Body of pancreas (tissue), 4 donors: ENCODE data around the gene HIC2. TPM values are rescaled to one million over a fixed set of nuclear protein-coding genes. Genes with fewer than 3 reads are reported as not detected.

Experiments used
- ATAC-seq: fragments of 150-250 bp; one replicate; pipeline ENCODE4 v1.9.1; 2016
- DNase-seq, 4 donors: peaks; one replicate each; pipeline ENCODE4 v3.0.0-alpha.2; 2019
- H3K27ac ChIP-seq, 4 donors: fragments of 200-600 bp; sonication (generic); 1 replicate in 3 of 4; 2 replicates in 1 of 4; pipeline versions ENCODE4 v1.5.1 to v1.6.1; 2016 to 2019; ENCODE audit warnings: mild to moderate bottlenecking in 1 of 4, mixed read lengths in 1 of 4, moderate library complexity in 1 of 4
- H3K27me3 ChIP-seq, 2 donors: fragments of 200-600 bp; sonication (generic); one replicate each; pipeline ENCODE4 v1.6.0; 2016; ENCODE audit warnings: mild to moderate bottlenecking in 1 of 2
- H3K36me3 ChIP-seq, 2 donors: fragments of 200-600 bp; sonication (generic); replicated peaks in 1 of 2; 2 replicates each; pipeline ENCODE4 v1.5.1; 2016; ENCODE audit warnings: low read depth in 2 of 2; ENCODE audit not compliant: insufficient read depth in 1 of 2
- H3K4me1 ChIP-seq: fragments of 200-600 bp; sonication (generic); one replicate; pipeline ENCODE4 v1.6.0; 2016
- H3K4me3 ChIP-seq, 2 donors: fragments of 200-600 bp; sonication (generic); 1 replicate in 1 of 2; 2 replicates in 1 of 2; pipeline ENCODE4 v1.5.1; 2016 to 2019
- H3K9me3 ChIP-seq, 3 donors: fragments of 200-600 bp; sonication (generic); 1 replicate in 2 of 3; 2 replicates in 1 of 3; pipeline ENCODE4 v1.5.1; 2016
- POLR2A ChIP-seq, 3 donors: fragments of 450-650 bp; IDR thresholded peaks; one replicate each; pipeline ENCODE4 v1.6.1; 2016; ENCODE audit warnings: antibody characterized with exemption in 3 of 3, mild to moderate bottlenecking in 2 of 3
- WGBS, 2 donors: methylation state at CpG; one replicate each; pipeline ENCODE4 v1.1.5; 2017; 5-methylcytosine and 5-hydroxymethylcytosine counted together
- intact Hi-C: fragments of 100-400 bp; cut with DNase I; formaldehyde crosslinking; loops from one replicate; pipeline ENCODE4 v1.15.1; 2023
- total RNA-seq, 2 donors: library from RNA; depleted of rRNA; stranded (reverse); fragments of >200 nt; gene quantifications; one replicate each; pipeline ENCODE4 v1.1.0, GENCODE V29; 2016
- TF ChIP-seq, protein P1 (sequence below), 7 experiments: fragments of 450-650 bp in 4 of 7; fragments of 200-600 bp in 3 of 7; sonication (generic) in 3 of 7; IDR thresholded peaks; one replicate each; pipeline ENCODE4 v1.5.1; 2016 to 2019; ENCODE audit warnings: antibody characterized with exemption in 7 of 7

HIC2 gene
- total RNA-seq, 2 donors from 2014 or later: 2.9 to 4.0 TPM

DNA sequence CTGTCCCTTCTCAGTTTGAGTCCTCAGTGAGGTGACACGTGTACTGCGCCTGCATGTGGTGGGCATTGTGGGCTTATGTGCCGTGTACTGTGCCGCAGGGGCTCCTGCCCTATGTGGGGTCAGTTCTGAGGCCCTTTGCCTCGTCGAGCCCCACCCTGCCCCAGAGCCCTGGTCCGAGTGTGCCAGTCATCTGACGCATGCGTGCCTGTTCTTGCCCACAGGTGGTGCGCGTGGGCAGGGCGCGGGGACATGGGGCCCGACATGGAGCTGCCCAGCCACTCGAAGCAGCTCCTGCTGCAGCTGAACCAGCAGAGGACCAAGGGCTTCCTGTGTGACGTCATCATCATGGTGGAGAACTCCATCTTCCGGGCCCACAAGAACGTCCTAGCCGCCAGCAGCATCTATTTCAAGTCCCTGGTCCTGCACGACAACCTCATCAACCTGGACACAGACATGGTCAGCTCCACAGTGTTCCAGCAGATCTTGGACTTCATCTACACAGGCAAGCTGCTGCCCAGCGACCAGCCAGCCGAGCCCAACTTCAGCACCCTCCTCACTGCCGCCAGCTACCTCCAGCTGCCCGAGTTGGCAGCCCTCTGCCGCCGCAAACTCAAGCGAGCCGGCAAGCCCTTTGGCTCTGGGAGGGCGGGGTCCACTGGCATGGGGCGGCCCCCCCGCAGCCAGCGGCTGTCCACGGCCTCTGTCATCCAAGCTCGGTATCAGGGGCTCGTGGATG lies 27.7 kb downstream of the HIC2 start:
- no peaks in the 10 kb centered on the region for H3K27me3 ChIP-seq
- DNase-seq: peak in 3 of 4 donors; percentile 1 to 10 (median 5)
- peaks cover 0 to 10% of the 10 kb centered on the region in 2 donors for H3K36me3 ChIP-seq
- no peaks in the 10 kb centered on the region for H3K9me3 ChIP-seq
- ATAC-seq: no peak
- H3K4me1 ChIP-seq: peaks cover 26% of the 10 kb centered on the region
- intact Hi-C loops: no loop called here
- WGBS, 2 donors: 89 to 100% methylated on average over 4 to 29 of the region's 35 CpGs
- H3K27ac ChIP-seq: no peak overlapping the region
- no peak overlapping the region for H3K4me3 ChIP-seq
- TF ChIP-seq POLR2A (IDR thresholded peaks at IDR 0.05): no peak
- TF ChIP-seq, protein P1, sequence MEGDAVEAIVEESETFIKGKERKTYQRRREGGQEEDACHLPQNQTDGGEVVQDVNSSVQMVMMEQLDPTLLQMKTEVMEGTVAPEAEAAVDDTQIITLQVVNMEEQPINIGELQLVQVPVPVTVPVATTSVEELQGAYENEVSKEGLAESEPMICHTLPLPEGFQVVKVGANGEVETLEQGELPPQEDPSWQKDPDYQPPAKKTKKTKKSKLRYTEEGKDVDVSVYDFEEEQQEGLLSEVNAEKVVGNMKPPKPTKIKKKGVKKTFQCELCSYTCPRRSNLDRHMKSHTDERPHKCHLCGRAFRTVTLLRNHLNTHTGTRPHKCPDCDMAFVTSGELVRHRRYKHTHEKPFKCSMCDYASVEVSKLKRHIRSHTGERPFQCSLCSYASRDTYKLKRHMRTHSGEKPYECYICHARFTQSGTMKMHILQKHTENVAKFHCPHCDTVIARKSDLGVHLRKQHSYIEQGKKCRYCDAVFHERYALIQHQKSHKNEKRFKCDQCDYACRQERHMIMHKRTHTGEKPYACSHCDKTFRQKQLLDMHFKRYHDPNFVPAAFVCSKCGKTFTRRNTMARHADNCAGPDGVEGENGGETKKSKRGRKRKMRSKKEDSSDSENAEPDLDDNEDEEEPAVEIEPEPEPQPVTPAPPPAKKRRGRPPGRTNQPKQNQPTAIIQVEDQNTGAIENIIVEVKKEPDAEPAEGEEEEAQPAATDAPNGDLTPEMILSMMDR (IDR thresholded peaks at IDR 0.05): no peak

DNA sequence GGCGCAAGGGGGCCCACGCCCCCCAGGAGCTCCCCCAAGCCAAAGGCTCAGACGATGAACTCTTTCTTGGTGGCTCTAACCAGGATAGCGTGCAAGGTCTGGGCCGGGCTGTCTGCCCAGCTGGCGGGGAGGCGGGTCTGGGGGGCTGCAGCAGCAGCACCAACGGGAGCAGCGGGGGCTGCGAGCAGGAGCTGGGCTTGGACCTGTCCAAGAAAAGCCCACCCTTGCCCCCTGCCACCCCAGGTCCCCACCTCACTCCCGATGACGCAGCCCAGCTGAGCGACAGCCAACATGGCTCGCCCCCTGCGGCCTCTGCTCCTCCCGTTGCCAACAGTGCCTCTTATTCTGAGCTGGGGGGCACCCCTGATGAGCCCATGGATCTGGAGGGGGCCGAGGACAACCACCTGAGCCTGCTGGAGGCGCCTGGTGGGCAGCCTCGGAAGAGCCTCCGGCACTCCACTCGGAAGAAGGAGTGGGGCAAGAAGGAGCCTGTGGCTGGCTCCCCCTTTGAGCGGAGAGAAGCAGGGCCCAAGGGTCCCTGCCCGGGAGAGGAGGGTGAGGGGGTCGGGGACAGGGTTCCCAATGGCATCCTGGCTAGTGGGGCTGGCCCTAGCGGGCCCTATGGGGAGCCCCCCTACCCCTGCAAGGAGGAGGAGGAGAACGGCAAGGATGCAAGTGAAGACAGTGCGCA lies 28.4 kb downstream of the HIC2 start:
- H3K27ac ChIP-seq: no peak overlapping the region
- H3K9me3 ChIP-seq: no peaks in the 10 kb centered on the region
- DNase-seq: no peak
- H3K27me3 ChIP-seq: no peaks in the 10 kb centered on the region
- WGBS, 2 donors: 94 to 100% methylated on average over 8 to 27 of the region's 27 CpGs
- H3K36me3 ChIP-seq: peaks cover 0 to 10% of the 10 kb centered on the region in 2 donors
- no peak overlapping the region for H3K4me3 ChIP-seq
- no peak for ATAC-seq
- intact Hi-C loops: no loop called here
- H3K4me1 ChIP-seq: peaks cover 26% of the 10 kb centered on the region
- TF ChIP-seq, protein P1 (IDR thresholded peaks at IDR 0.05): no peak
- TF ChIP-seq POLR2A (IDR thresholded peaks at IDR 0.05): no peak

DNA sequence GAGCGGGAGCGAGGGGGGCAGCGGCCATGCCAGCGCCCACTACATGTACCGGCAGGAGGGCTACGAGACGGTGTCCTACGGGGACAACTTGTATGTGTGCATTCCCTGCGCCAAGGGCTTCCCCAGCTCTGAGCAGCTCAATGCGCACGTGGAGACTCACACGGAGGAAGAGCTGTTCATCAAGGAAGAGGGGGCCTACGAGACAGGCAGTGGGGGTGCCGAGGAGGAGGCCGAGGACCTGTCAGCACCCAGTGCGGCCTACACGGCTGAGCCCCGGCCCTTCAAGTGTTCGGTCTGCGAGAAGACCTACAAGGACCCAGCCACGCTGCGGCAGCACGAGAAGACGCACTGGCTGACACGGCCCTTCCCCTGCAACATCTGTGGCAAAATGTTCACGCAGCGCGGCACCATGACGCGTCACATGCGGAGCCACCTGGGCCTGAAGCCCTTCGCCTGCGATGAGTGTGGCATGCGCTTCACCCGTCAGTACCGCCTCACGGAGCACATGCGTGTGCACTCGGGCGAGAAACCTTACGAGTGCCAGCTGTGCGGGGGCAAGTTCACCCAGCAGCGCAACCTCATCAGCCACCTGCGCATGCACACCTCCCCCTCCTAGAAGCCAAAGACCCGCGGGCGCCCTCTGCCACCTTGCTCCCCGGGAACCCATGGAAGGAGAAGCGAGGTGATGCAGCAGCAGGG lies 29.1 kb downstream of the HIC2 start:
- TF ChIP-seq, protein P1 (IDR thresholded peaks at IDR 0.05): no peak
- TF ChIP-seq POLR2A (IDR thresholded peaks at IDR 0.05): no peak
- ATAC-seq: no peak

GRCh38 chr22:21446827-21447690 lies 29.9 kb downstream of the HIC2 start:
- peaks cover 0 to 10% of the 10 kb centered on the region in 2 donors for H3K36me3 ChIP-seq
- WGBS, 2 donors: 90 to 94% methylated on average over 19 to 30 of the region's 33 CpGs
- no peak overlapping the region for H3K27ac ChIP-seq
- no peak for ATAC-seq
- no peak overlapping the region for H3K4me3 ChIP-seq
- TF ChIP-seq, protein P1 (IDR thresholded peaks at IDR 0.05): no peak
- TF ChIP-seq POLR2A (IDR thresholded peaks at IDR 0.05): no peak
- intact Hi-C loops: no loop called here
- peaks cover 31% of the 10 kb centered on the region for H3K4me1 ChIP-seq
- no peaks in the 10 kb centered on the region for H3K9me3 ChIP-seq
- no peaks in the 10 kb centered on the region for H3K27me3 ChIP-seq
- DNase-seq: peak in 2 of 4 donors; percentile 1 to 8

More for the DNA sequence above, 29.1 kb downstream of the HIC2 start:
- Histone ChIP-seq H3K27me3 (no peaks in the 10 kb centered on the region), H3K27ac (no peak overlapping the region), H3K36me3 (peaks cover 0 to 10% of the 10 kb centered on the region in 2 donors), H3K9me3 (no peaks in the 10 kb centered on the region), H3K4me1 (peaks cover 31% of the 10 kb centered on the region), H3K4me3 (no peak overlapping the region)
- peak in 3 of 4 donors; percentile 1 to 8 (median 4) for DNase-seq
- WGBS, 2 donors: 95 to 96% methylated on average over 12 to 48 of the region's 49 CpGs
- intact Hi-C loops: no loop called here
